ENCODE data around the gene SIPA1L2. TPM values are rescaled to one million over a fixed set of nuclear protein-coding genes. Genes with fewer than 3 reads are reported as not detected.

The SIPA1L2 gene, protein sequence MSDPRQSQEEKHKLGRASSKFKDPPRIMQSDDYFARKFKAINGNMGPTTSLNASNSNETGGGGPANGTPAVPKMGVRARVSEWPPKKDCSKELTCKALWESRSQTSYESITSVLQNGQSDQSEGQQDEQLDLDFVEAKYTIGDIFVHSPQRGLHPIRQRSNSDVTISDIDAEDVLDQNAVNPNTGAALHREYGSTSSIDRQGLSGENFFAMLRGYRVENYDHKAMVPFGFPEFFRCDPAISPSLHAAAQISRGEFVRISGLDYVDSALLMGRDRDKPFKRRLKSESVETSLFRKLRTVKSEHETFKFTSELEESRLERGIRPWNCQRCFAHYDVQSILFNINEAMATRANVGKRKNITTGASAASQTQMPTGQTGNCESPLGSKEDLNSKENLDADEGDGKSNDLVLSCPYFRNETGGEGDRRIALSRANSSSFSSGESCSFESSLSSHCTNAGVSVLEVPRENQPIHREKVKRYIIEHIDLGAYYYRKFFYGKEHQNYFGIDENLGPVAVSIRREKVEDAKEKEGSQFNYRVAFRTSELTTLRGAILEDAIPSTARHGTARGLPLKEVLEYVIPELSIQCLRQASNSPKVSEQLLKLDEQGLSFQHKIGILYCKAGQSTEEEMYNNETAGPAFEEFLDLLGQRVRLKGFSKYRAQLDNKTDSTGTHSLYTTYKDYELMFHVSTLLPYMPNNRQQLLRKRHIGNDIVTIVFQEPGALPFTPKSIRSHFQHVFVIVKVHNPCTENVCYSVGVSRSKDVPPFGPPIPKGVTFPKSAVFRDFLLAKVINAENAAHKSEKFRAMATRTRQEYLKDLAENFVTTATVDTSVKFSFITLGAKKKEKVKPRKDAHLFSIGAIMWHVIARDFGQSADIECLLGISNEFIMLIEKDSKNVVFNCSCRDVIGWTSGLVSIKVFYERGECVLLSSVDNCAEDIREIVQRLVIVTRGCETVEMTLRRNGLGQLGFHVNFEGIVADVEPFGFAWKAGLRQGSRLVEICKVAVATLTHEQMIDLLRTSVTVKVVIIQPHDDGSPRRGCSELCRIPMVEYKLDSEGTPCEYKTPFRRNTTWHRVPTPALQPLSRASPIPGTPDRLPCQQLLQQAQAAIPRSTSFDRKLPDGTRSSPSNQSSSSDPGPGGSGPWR (N-terminal part only)
- total RNA-seq = 2.4 and 2.5 TPM in 2 replicates

GRCh38 chr1:232630047-232630893 lies at the start of gene SIPA1L2:
SIPA1L2 (minus strand) TSS chr1:232630133; CDS start chr1:232515339, 114,794 bp downstream.

Other genes with a start within 250 kb of the SIPA1L2 start
- gene MAP10, start 175.3 kb upstream of the SIPA1L2 start, total RNA-seq = 1.9 and 2.2 TPM in 2 replicates